KMS-11 (cell line): ENCODE data around the gene UQCRC1.
"Not testable (repeated sequence)": the region's sequence is repeated elsewhere in the genome, so short reads cannot be mapped to it uniquely, and the experiment has no call there.

ENCODE experiments used
- H2AFZ ChIP-seq: fragments of 200-600 bp; sonication (generic); 2 replicates; pipeline ENCODE4 v1.6.1; 2016; ENCODE audit warnings: antibody characterized with exemption, mixed run types, low read depth
- H3K27ac ChIP-seq: fragments of 200-600 bp; sonication (generic); 2 replicates; pipeline ENCODE4 v1.6.1; 2016; ENCODE audit warnings: mild to moderate bottlenecking, mixed run types
- H3K27me3 ChIP-seq: fragments of 200-600 bp; sonication (generic); 2 replicates; pipeline ENCODE4 v1.6.1; 2017; ENCODE audit warnings: mild to moderate bottlenecking, low read depth, mixed run types, moderate library complexity; ENCODE audit not compliant: insufficient read depth
- H3K36me3 ChIP-seq: fragments of 200-600 bp; sonication (generic); 2 replicates; pipeline ENCODE4 v1.6.1; 2017; ENCODE audit warnings: mild to moderate bottlenecking, mixed run types; ENCODE audit not compliant: insufficient read depth
- H3K4me1 ChIP-seq: fragments of 200-600 bp; sonication (generic); 2 replicates; pipeline ENCODE4 v1.6.1; 2016; ENCODE audit warnings: mild to moderate bottlenecking, low read depth, mixed run types; ENCODE audit not compliant: poor library complexity, severe bottlenecking
- H3K4me2 ChIP-seq: fragments of 200-600 bp; sonication (generic); 2 replicates; pipeline ENCODE4 v1.7.0; 2016; ENCODE audit warnings: mild to moderate bottlenecking, mixed run types
- H3K4me3 ChIP-seq: fragments of 200-600 bp; sonication (generic); IDR thresholded peaks from 2 replicates; pipeline ENCODE4 v1.6.1; 2017; ENCODE audit warnings: low read depth, low read length, mixed read lengths; ENCODE audit not compliant: insufficient read depth
- H3K79me2 ChIP-seq: fragments of 200-600 bp; sonication (generic); 2 replicates; pipeline ENCODE4 v1.6.1; 2016; ENCODE audit warnings: low read depth, mixed run types; ENCODE audit not compliant: insufficient read depth
- H3K9ac ChIP-seq: fragments of 200-600 bp; sonication (generic); 2 replicates; pipeline ENCODE4 v1.6.1; 2016; ENCODE audit warnings: mild to moderate bottlenecking, mixed run types
- H4K20me1 ChIP-seq: fragments of 200-600 bp; sonication (generic); 2 replicates; pipeline ENCODE4 v1.6.1; 2016; ENCODE audit warnings: mild to moderate bottlenecking, mixed run types; ENCODE audit not compliant: insufficient read depth
- TF ChIP-seq, protein P1 (sequence below): fragments of 200-600 bp; sonication (generic); conservative IDR thresholded peaks from 2 replicates; pipeline ENCODE4 v1.6.1; 2017; ENCODE audit warnings: low read depth, mild to moderate bottlenecking, antibody characterized with exemption, low read length, moderate library complexity, mixed read lengths

Gene UQCRC1

DNA sequence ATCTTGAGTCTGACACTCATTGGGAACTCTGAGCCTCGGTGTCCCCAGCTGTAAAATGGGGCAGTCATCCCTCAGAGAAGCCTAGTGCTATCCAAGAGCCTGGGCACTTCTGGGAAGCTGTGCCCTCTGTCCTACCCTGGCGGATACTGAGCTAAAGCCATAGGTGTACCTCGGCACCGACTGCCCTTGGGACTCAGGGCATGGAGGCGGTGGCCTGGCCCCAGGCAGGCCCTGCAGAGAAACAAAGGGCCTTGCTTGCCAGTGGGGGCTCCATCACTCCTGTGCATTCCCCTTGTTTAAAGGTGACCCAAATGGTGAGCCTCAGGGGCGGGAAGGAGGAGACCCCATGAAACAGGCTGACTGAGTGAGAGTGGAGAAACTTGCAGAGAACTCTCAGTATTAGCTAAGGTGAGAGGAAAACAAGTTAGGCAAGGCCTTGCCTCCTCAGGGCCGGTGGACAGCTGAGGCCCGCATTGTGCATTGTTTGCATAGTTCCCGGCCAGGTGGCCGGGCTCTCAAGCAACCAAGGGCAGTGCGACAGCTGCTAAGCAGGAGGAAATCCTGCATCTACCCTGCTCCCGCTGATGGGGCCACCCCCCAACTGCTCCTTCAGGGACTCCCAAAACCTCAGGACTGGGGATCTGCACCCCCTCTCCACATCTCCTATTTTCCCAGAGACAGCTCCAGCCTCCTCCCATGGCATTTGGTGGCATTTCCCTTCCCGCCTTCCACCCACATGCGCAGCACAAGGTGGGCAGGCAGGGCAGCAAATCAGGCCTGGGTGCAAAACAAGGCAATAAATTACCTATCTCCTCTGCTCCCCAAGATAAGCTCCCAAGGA is 57.1 kb downstream of the UQCRC1 start:
- no peak overlapping the region for H3K9ac ChIP-seq

DNA sequence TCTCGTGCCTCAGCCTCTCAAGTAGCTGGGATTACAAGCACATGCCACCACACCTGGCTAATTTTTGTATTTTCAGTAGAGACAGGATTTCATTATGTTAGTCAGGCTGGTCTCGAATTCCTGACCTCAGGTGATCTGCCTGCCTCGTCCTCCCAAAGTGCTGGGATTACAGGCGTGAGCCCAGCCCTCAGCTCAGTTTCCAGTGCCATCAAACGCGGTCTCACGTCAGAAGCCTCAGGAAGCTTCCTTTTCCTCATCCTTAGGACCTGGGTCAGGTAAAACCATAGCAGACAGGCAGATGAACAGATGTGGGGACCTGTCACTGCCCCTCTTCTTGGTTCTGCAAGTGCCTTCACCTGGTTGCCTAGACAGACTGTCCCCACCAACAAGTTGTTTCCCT is 57.8 kb downstream of the UQCRC1 start:
- not testable (repeated sequence) for H3K36me3 ChIP-seq, H3K4me3 ChIP-seq, H3K27ac ChIP-seq, H3K4me2 ChIP-seq, H3K9ac ChIP-seq, H3K27me3 ChIP-seq, H3K79me2 ChIP-seq, H2AFZ ChIP-seq, H4K20me1 ChIP-seq, H3K4me1 ChIP-seq

More for the DNA sequence above, 57.1 kb downstream of the UQCRC1 start:
- no peaks in the 10 kb centered on the region for H3K36me3 ChIP-seq
- no peak overlapping the region for H3K4me3 ChIP-seq
- no peak overlapping the region for H3K4me2 ChIP-seq
- no peak overlapping the region for H3K27ac ChIP-seq
- no peaks in the 10 kb centered on the region for H4K20me1 ChIP-seq
- H3K27me3 ChIP-seq, result no peaks in the 10 kb centered on the region
- no peaks in the 10 kb centered on the region for H3K4me1 ChIP-seq
- TF ChIP-seq, protein P1, sequence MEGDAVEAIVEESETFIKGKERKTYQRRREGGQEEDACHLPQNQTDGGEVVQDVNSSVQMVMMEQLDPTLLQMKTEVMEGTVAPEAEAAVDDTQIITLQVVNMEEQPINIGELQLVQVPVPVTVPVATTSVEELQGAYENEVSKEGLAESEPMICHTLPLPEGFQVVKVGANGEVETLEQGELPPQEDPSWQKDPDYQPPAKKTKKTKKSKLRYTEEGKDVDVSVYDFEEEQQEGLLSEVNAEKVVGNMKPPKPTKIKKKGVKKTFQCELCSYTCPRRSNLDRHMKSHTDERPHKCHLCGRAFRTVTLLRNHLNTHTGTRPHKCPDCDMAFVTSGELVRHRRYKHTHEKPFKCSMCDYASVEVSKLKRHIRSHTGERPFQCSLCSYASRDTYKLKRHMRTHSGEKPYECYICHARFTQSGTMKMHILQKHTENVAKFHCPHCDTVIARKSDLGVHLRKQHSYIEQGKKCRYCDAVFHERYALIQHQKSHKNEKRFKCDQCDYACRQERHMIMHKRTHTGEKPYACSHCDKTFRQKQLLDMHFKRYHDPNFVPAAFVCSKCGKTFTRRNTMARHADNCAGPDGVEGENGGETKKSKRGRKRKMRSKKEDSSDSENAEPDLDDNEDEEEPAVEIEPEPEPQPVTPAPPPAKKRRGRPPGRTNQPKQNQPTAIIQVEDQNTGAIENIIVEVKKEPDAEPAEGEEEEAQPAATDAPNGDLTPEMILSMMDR, result no peak
- H3K79me2 ChIP-seq, result no peaks in the 10 kb centered on the region
- no peak overlapping the region for H2AFZ ChIP-seq
